Nephron progenitor cell (in vitro differentiated cells): ENCODE measurements around the gene NAT8L.
"Not testable (repeated sequence)": the region's sequence is repeated elsewhere in the genome, so short reads cannot be mapped to it uniquely, and the experiment has no call there.

Experiments used
- DNase-seq: peaks from one replicate; pipeline ENCODE4 v3.0.0; 2021
- H3K27ac Mint-ChIP-seq: 2 replicates; pipeline ENCODE4 v1.8.0; 2021; ENCODE audit warnings: mild to moderate bottlenecking, moderate library complexity, mixed read lengths
- H3K27me3 Mint-ChIP-seq: 2 replicates; pipeline ENCODE4 v1.8.0; 2021; ENCODE audit warnings: mild to moderate bottlenecking, low read depth, mixed read lengths; ENCODE audit not compliant: poor library complexity
- H3K36me3 Mint-ChIP-seq: 2 replicates; pipeline ENCODE4 v1.8.0; 2021; ENCODE audit warnings: low read depth, mixed read lengths
- H3K4me1 Mint-ChIP-seq: 2 replicates; pipeline ENCODE4 v1.8.0; 2021; ENCODE audit warnings: mixed read lengths
- H3K4me3 Mint-ChIP-seq: 2 replicates; pipeline ENCODE4 v1.8.0; 2021; ENCODE audit warnings: mild to moderate bottlenecking, moderate library complexity, mixed read lengths
- H3K9me3 Mint-ChIP-seq: 2 replicates; pipeline ENCODE4 v1.8.0; 2021; ENCODE audit warnings: mild to moderate bottlenecking, moderate library complexity, mixed read lengths
- CTCF ChIP-seq: fragments of 200-600 bp; sonication (generic); IDR thresholded peaks from 2 replicates; pipeline ENCODE4 v1.5.0; 2021; ENCODE audit warnings: antibody characterized with exemption

Gene NAT8L

GRCh38 chr4:2025817-2026216 lies 33.3 kb upstream of the NAT8L start:
- Mint-ChIP-seq H3K36me3 (no peaks in the 10 kb centered on the region), H3K27me3 (peaks cover 67% of the 10 kb centered on the region), H3K4me1 (peaks cover 15% of the 10 kb centered on the region), H3K4me3 (no peak overlapping the region), H3K9me3 (peaks cover 50% of the 10 kb centered on the region), H3K27ac (no peak overlapping the region)
- DNase-seq: no peak
- no peak for TF ChIP-seq CTCF

- not testable (repeated sequence) for H3K36me3 Mint-ChIP-seq, H3K4me3 Mint-ChIP-seq, DNase-seq, H3K27ac Mint-ChIP-seq, H3K4me1 Mint-ChIP-seq
- H3K27me3 Mint-ChIP-seq: peaks cover 69% of the 10 kb centered on the region
- peaks cover 54% of the 10 kb centered on the region for H3K9me3 Mint-ChIP-seq
These were observed 32.0 kb upstream of the NAT8L start for GRCh38 chr4:2027120-2027519.

GRCh38 chr4:2031161-2031560 lies 28.0 kb upstream of the NAT8L start:
- DNase-seq, H3K27ac Mint-ChIP-seq, H3K4me1 Mint-ChIP-seq, H3K4me3 Mint-ChIP-seq, H3K36me3 Mint-ChIP-seq: not testable (repeated sequence)
- Mint-ChIP-seq H3K9me3 (peaks cover 41% of the 10 kb centered on the region), H3K27me3 (peaks cover 79% of the 10 kb centered on the region)

GRCh38 chr4:2036327-2036726 lies 22.8 kb upstream of the NAT8L start:
- peaks cover 5% of the 10 kb centered on the region for H3K4me1 Mint-ChIP-seq
- TF ChIP-seq CTCF: no peak
- H3K27ac Mint-ChIP-seq: no peak overlapping the region
- no peak overlapping the region for H3K4me3 Mint-ChIP-seq
- DNase-seq: no peak
- peaks cover 12% of the 10 kb centered on the region for H3K9me3 Mint-ChIP-seq
- H3K27me3 Mint-ChIP-seq: peaks cover 75% of the 10 kb centered on the region
- H3K36me3 Mint-ChIP-seq: no peaks in the 10 kb centered on the region

- Mint-ChIP-seq H3K9me3 (peaks cover 11% of the 10 kb centered on the region), H3K27ac (peak overlapping the region; percentile 17), H3K36me3 (no peaks in the 10 kb centered on the region), H3K4me3 (no peak overlapping the region), H3K27me3 (peaks cover 78% of the 10 kb centered on the region), H3K4me1 (peaks cover 5% of the 10 kb centered on the region)
- no peak for DNase-seq
- no peak for TF ChIP-seq CTCF
These were observed 22.3 kb upstream of the NAT8L start for GRCh38 chr4:2036866-2037265.

- DNase-seq: no peak
- peaks cover 61% of the 10 kb centered on the region for H3K27me3 Mint-ChIP-seq
- peak overlapping the region; percentile 75 for H3K4me3 Mint-ChIP-seq
- peaks cover 5% of the 10 kb centered on the region for H3K4me1 Mint-ChIP-seq
- H3K9me3 Mint-ChIP-seq: peaks cover 5% of the 10 kb centered on the region
- H3K27ac Mint-ChIP-seq: no peak overlapping the region
- no peak for TF ChIP-seq CTCF
- H3K36me3 Mint-ChIP-seq: no peaks in the 10 kb centered on the region
These were observed 18.5 kb upstream of the NAT8L start for GRCh38 chr4:2040391-2041238.
